ENCODE data around the gene RRAGD.
A peak's percentile ranks its signal among the peaks of the same experiment; 100 is the strongest.

The RRAGD gene

DNA sequence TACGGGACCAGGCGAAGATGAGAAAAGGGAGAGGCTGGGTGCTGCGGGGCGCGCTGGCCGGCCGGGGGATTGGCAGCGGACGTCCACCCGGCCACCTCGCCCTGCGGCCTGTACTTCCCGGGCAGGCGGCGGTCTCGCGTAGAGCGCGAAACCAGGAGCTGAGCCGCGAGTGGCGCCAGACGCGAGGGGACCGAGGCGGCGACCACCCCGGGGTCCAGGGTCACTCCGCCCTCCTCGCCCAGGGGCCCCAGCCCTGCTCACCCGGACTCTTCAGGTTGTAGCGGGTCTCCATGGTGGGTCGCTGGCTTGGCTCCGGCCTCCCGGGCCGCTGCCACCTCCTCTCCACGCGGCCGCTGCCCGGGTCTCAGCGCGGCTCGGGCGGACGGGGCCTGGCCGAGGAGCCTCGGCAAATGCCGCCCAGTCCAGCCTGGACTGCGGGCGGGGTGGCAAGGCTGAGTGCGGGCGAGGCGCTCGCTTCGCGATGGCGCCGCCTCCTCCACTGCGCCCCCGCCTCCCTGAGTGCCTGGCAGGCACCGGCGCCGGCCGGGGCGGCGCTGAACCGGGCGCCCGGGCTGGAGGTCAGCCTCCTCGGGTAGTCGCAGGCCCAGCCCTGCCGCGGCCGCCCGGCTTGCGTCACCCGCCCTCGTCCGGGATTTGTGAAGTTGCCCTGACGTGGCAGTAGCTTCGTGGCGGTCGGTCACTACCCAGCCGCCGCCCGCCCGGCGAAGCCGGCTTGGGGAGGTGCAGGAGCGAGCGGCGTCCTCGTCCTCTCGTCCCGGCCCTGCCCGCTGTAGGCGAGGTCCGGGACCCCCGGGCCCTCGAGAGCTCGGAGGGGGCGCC lies 59.6 kb downstream of the RRAGD start, which contains the start of gene UBE2J1:
UBE2J1 (minus strand) TSS at position 445 of the 840 bp plus-strand sequence; CDS start at position 292, 153 bp downstream.
- TF ChIP-seq, protein P1, sequence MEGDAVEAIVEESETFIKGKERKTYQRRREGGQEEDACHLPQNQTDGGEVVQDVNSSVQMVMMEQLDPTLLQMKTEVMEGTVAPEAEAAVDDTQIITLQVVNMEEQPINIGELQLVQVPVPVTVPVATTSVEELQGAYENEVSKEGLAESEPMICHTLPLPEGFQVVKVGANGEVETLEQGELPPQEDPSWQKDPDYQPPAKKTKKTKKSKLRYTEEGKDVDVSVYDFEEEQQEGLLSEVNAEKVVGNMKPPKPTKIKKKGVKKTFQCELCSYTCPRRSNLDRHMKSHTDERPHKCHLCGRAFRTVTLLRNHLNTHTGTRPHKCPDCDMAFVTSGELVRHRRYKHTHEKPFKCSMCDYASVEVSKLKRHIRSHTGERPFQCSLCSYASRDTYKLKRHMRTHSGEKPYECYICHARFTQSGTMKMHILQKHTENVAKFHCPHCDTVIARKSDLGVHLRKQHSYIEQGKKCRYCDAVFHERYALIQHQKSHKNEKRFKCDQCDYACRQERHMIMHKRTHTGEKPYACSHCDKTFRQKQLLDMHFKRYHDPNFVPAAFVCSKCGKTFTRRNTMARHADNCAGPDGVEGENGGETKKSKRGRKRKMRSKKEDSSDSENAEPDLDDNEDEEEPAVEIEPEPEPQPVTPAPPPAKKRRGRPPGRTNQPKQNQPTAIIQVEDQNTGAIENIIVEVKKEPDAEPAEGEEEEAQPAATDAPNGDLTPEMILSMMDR (conservative IDR thresholded peaks at IDR 0.05): no peak
- H3K27ac ChIP-seq: peak within 1 kb of the TSS; percentile 97

DNA sequence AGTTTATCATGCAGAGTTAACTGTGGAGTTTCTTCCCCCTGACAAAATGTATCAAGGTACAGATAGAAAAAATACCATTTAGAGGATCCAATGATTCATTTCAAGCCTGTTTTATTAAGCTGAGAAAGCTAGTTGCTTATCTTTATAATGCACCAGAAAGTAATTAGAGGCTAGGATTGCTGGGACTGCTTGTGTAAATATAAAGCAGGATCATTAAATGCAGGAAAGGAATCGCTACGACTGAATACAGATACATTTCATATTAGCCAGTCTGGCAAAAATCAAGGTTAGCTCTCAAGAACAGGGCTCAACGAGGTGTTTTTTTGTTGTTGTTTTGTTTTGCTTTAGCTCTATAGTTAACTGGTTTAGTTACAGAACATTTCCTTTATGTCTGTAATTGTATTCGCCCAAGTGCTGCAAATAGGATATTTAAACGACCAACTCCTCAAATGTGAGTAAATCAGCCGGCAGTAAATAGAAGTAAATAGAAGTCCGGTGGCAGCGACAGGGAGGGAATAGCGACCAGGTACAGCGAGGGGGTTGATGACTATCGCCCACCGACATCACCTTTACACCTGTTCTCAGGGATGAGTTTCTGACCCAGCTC lies 60.3 kb downstream of the RRAGD start:
- TF ChIP-seq, protein P1 (conservative IDR thresholded peaks at IDR 0.05): no peak
- H3K27ac ChIP-seq: peak overlapping the region; percentile 97

DNA sequence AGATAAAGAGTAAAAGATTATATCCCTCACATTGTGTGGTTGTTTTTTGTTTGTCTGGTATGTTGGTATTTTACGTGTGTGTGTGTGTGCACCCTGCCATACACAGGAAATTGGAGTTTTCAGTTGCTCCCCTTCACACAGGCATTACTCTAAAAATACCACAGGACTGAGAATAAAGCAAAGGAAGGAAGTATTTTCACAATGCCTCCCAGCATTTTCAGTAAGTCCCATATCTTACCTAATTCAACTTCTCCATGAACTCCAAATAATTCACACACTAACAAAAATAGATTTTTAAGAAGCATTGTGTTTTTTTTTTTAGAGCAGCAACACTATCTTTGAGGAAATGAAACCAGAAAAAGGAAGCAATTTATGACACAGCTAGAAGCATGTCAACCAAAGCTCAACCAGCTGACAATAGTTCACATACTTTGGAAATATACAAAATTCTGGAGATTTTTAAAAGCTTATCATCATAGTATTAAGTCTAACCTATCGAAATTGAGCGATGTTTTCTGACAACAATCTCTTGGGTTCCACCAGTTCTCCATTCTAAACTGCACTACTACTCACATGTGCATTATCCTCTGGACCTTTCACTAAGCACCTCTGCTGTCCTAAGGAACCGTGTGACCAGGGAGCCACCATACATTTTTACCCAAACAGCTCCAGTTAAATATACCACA lies 61.6 kb downstream of the RRAGD start:
- peak overlapping the region; percentile 97 for H3K27ac ChIP-seq
- TF ChIP-seq, protein P1 (conservative IDR thresholded peaks at IDR 0.05): no peak

DNA sequence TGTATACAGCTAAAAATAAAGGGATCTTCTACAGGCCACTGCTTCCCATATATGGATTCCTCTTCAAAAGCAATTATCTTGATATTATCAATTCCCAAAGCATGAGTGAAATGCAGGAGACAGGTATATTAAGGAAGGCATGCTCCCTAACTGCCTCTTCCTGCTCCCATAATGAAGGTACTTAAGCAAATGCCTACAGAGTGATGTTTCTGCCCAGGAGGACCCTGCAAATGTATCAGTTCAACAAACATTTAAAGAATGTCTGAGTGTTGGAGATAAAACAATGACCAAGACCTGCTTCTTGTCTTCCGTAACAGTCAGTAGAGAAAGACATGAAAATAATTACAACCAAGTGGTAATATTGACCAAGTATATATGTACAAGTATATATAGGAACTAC lies 63.7 kb downstream of the RRAGD start:
- H3K27ac ChIP-seq: no peak overlapping the region
- TF ChIP-seq, protein P1 (conservative IDR thresholded peaks at IDR 0.05): no peak

DNA sequence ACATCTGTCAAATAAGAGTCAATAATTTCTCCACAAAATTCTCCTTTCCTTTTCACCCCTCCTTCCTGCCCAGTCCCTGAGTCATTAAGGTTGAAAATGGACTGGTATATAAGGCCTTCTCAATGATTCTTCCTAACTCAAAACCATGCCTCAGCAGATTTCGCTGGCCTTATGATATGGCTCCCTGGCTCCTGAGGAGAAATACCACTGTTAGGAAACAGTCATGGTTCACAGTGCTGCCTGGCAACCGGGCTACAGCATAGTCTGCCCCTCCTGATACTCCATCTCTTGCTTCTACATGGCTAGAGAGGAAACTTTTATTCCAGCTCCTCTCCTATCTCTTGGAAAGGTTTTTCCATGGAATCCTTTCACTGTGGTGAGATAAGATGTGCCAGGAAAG lies 64.2 kb downstream of the RRAGD start:
- TF ChIP-seq, protein P1 (conservative IDR thresholded peaks at IDR 0.05): no peak
- H3K27ac ChIP-seq: no peak overlapping the region

DNA sequence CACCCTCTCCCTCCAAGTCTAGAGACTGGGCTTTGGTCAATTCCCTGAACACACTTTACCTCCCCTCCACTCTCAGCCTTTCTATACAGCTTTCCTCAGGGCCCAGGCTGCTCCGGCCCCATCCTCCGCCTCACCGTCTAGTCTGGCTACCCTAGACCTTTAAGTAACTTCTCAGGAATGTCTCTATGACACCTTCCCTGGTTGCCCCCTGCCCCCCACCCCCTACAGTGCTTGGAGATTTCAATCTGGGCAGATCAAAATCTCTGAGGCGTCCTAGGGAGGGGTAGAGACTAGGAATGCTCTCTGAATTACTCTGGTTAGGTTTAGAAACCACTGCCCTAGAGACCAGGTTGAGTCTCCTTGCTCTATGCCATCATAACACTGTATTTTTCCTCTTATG lies 65.6 kb downstream of the RRAGD start:
- TF ChIP-seq, protein P1 (conservative IDR thresholded peaks at IDR 0.05): no peak
- no peak overlapping the region for H3K27ac ChIP-seq

DNA sequence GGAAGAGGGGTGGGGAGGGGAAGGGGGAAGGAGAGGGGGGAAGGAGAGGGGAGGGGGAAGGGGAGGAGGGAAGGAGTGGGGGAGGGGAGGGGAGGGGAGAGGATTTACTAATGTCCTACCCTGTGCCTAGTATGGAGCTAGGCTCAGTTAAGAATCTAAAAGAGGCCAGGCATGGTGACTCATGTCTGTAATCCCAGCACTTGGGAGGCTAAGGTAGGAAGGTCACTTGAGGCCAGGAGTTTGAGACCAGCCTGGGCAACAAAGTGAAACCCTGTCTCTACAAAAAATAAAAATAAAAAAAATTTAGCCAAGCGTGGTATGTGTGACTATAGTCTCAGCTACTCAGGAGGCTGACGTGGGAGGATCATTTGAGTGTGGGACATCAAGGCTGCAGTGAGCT lies 72.5 kb downstream of the RRAGD start:
- no peak overlapping the region for H3K27ac ChIP-seq
- TF ChIP-seq, protein P1 (conservative IDR thresholded peaks at IDR 0.05): no peak

Data from VCaP (cell line).